Vagina (tissue), 2 donors: ENCODE data around the gene LAMB4. TPM values are rescaled to one million over a fixed set of nuclear protein-coding genes. Genes with fewer than 3 reads are reported as not detected.

Experiments used
- DNase-seq, 2 donors: peaks; one replicate each; pipeline ENCODE4 v3.0.0-alpha.2; 2017; ENCODE audit errors: extremely low spot score in 2 of 2
- H3K27ac ChIP-seq: fragments of 200-600 bp; sonication (generic); one replicate; pipeline ENCODE4 v1.5.1; 2019
- H3K27me3 ChIP-seq: fragments of 200-600 bp; sonication (generic); one replicate; pipeline ENCODE4 v1.5.1; 2019
- H3K36me3 ChIP-seq, 2 donors: fragments of 200-600 bp; sonication (generic); one replicate each; pipeline ENCODE4 v1.5.1; 2017 to 2019
- H3K4me1 ChIP-seq: fragments of 200-600 bp; sonication (generic); one replicate; pipeline ENCODE4 v1.5.1; 2019
- H3K4me3 ChIP-seq, 2 donors: fragments of 200-600 bp; sonication (generic); 1 replicate in 1 of 2; 2 replicates in 1 of 2; pipeline ENCODE4 v1.5.1; 2016 to 2019
- H3K9me3 ChIP-seq: fragments of 200-600 bp; sonication (generic); one replicate; pipeline ENCODE4 v1.5.1; 2019
- POLR2A ChIP-seq, 2 donors: fragments of 450-650 bp; IDR thresholded peaks; one replicate each; pipeline ENCODE4 v1.6.1; 2017; ENCODE audit warnings: antibody characterized with exemption in 2 of 2, mild to moderate bottlenecking in 2 of 2, moderate library complexity in 2 of 2
- POLR2AphosphoS5 ChIP-seq, 2 donors: sonication (generic); formaldehyde crosslinking; IDR thresholded peaks; one replicate each; pipeline ENCODE4 v1.9.0; 2017; ENCODE audit warnings: antibody characterized with exemption in 2 of 2, mild to moderate bottlenecking in 2 of 2, low read depth in 1 of 2; ENCODE audit not compliant: insufficient read depth in 1 of 2
- intact Hi-C: fragments of 100-400 bp; cut with DNase I; formaldehyde crosslinking; loops from one replicate; pipeline ENCODE4 v1.15.1; 2023
- total RNA-seq: library from RNA; depleted of rRNA; stranded (reverse); fragments of >200 nt; gene quantifications from one replicate; pipeline ENCODE4 v1.2.3, GENCODE V29; 2016
- TF ChIP-seq, protein P1 (sequence below), 3 experiments: fragments of 450-650 bp in 2 of 3; fragments of 200-600 bp in 1 of 3; sonication (generic) in 1 of 3; IDR thresholded peaks; one replicate each; pipeline ENCODE4 v1.5.1; 2017 to 2019; ENCODE audit warnings: antibody characterized with exemption in 3 of 3, mild to moderate bottlenecking in 2 of 3, moderate library complexity in 2 of 3

The LAMB4 gene
- total RNA-seq, 1 donor from 2014 or later, result 0.74 TPM

DNA sequence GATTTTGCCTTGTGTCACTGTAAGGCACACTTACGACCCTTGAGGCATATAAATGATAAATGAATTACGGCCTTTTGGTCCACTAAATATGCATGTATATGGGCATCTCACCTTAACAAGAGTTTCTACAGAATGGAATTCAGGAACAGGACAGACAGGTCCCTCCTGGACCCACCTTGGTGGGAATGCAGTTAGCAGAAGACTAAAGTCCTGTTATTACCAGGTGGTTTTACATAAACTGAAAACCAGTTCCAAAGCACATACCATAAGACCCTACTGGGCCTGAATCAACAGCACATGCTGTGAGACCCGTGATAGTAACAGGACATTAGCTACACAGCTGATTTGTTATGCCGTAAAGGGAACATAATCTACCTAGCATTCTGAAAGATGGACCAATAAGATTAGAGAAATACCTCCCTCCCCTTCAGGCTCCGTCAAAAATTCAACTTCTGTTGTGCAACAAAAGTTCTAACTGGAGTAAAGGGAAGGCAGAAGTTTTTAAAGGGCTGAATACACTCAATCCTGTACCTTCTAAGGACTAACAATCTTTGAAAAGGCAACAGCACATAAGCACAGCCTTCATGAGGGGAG is 151.2 kb downstream of the LAMB4 start:
- intact Hi-C loops, result no loop called here
- Histone ChIP-seq H3K27me3 (no peaks in the 10 kb centered on the region), H3K4me1 (peaks cover 15% of the 10 kb centered on the region), H3K4me3 (no peak overlapping the region), H3K36me3 (peaks cover 0 to 23% of the 10 kb centered on the region in 2 donors), H3K27ac (no peak overlapping the region), H3K9me3 (no peaks in the 10 kb centered on the region)
- TF ChIP-seq POLR2AphosphoS5 (IDR thresholded peaks at IDR 0.05; ENCODE audit: insufficient read depth in 1 of 2, low read depth in 1 of 2) (no peak), POLR2A (IDR thresholded peaks at IDR 0.05) (no peak)
- TF ChIP-seq, protein P1, sequence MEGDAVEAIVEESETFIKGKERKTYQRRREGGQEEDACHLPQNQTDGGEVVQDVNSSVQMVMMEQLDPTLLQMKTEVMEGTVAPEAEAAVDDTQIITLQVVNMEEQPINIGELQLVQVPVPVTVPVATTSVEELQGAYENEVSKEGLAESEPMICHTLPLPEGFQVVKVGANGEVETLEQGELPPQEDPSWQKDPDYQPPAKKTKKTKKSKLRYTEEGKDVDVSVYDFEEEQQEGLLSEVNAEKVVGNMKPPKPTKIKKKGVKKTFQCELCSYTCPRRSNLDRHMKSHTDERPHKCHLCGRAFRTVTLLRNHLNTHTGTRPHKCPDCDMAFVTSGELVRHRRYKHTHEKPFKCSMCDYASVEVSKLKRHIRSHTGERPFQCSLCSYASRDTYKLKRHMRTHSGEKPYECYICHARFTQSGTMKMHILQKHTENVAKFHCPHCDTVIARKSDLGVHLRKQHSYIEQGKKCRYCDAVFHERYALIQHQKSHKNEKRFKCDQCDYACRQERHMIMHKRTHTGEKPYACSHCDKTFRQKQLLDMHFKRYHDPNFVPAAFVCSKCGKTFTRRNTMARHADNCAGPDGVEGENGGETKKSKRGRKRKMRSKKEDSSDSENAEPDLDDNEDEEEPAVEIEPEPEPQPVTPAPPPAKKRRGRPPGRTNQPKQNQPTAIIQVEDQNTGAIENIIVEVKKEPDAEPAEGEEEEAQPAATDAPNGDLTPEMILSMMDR (IDR thresholded peaks at IDR 0.05), result no peak
- DNase-seq, result no peak

DNA sequence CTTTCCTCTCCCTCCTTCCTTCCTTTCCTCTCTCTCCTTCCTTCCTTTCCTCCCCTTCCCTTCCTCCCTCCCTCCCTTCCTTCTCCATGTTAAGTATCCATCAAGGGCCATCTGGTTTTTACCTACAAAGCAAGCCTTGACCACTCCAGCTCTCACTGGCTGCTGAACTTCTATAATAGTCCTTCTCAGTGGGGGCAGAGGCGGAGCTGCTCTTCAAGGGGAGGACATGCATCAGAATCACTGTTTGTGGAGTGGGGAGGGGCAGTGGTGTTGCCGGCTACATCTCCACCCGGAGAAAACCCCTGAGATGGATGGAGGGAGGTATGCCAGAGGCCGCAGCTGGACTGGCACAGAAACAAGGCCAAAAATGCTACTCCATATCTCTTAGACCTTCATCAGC is 153.1 kb downstream of the LAMB4 start:
- no peak for TF ChIP-seq POLR2A (IDR thresholded peaks at IDR 0.05)
- no peak for TF ChIP-seq POLR2AphosphoS5 (IDR thresholded peaks at IDR 0.05; ENCODE audit: insufficient read depth in 1 of 2, low read depth in 1 of 2)
- TF ChIP-seq, protein P1 (IDR thresholded peaks at IDR 0.05), result no peak
- DNase-seq, result no peak
- Histone ChIP-seq H3K9me3 (no peaks in the 10 kb centered on the region), H3K27me3 (no peaks in the 10 kb centered on the region), H3K4me3 (no peak overlapping the region), H3K36me3 (peaks cover 0 to 23% of the 10 kb centered on the region in 2 donors), H3K4me1 (peaks cover 16% of the 10 kb centered on the region), H3K27ac (no peak overlapping the region)
- intact Hi-C loops, result no loop called here

DNA sequence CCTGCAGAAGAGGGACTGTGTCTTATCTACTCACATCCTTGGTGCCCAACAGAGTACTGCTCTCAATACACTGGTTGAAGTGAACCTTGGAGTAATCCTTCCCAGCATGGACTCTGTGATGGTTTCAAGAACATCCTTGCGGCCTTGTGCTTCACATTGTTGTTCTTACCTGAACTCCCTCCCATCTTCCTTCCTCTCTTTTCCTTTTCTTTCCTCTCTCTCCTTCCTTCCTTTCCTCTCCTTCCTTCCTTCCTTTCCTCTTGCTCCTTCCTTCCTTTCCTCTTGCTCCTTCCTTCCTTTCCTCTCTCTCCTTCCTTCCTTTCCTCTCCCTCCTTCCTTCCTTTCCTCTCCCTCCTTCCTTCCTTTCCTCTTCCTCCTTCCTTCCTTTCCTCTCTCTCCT is 153.5 kb downstream of the LAMB4 start:
- Histone ChIP-seq H3K4me3 (no peak overlapping the region), H3K27me3 (no peaks in the 10 kb centered on the region), H3K9me3 (no peaks in the 10 kb centered on the region), H3K36me3 (peaks cover 0 to 23% of the 10 kb centered on the region in 2 donors), H3K27ac (no peak overlapping the region), H3K4me1 (peaks cover 20% of the 10 kb centered on the region)
- intact Hi-C loops, result no loop called here
- TF ChIP-seq, protein P1 (IDR thresholded peaks at IDR 0.05), result no peak
- no peak for TF ChIP-seq POLR2A (IDR thresholded peaks at IDR 0.05)
- no peak for TF ChIP-seq POLR2AphosphoS5 (IDR thresholded peaks at IDR 0.05; ENCODE audit: insufficient read depth in 1 of 2, low read depth in 1 of 2)
- no peak for DNase-seq

- no peaks in the 10 kb centered on the region for H3K9me3 ChIP-seq
- no peak for DNase-seq
- H3K36me3 ChIP-seq, result peaks cover 0 to 23% of the 10 kb centered on the region in 2 donors
- TF ChIP-seq, protein P1 (IDR thresholded peaks at IDR 0.05), result no peak
- no peak for TF ChIP-seq POLR2A (IDR thresholded peaks at IDR 0.05)
- TF ChIP-seq POLR2AphosphoS5 (IDR thresholded peaks at IDR 0.05; ENCODE audit: insufficient read depth in 1 of 2, low read depth in 1 of 2), result no peak
- peaks cover 31% of the 10 kb centered on the region for H3K4me1 ChIP-seq
- no peak overlapping the region for H3K27ac ChIP-seq
- no peaks in the 10 kb centered on the region for H3K27me3 ChIP-seq
- intact Hi-C loops, result no loop called here
- no peak overlapping the region for H3K4me3 ChIP-seq
Observed at GRCh38 chr7:107975394-107976013, 154.7 kb downstream of the LAMB4 start.

- DNase-seq, result no peak
- H3K4me1 ChIP-seq, result peaks cover 31% of the 10 kb centered on the region
- H3K27me3 ChIP-seq, result no peaks in the 10 kb centered on the region
- H3K27ac ChIP-seq, result peak overlapping the region; percentile 45
- TF ChIP-seq, protein P1 (IDR thresholded peaks at IDR 0.05), result no peak
- TF ChIP-seq POLR2A (IDR thresholded peaks at IDR 0.05), result no peak
- no peak for TF ChIP-seq POLR2AphosphoS5 (IDR thresholded peaks at IDR 0.05; ENCODE audit: insufficient read depth in 1 of 2, low read depth in 1 of 2)
- peaks cover 0 to 14% of the 10 kb centered on the region in 2 donors for H3K36me3 ChIP-seq
- H3K9me3 ChIP-seq, result no peaks in the 10 kb centered on the region
- H3K4me3 ChIP-seq, result no peak overlapping the region
- intact Hi-C loops, result no loop called here
Observed at GRCh38 chr7:107973861-107974260, 156.3 kb downstream of the LAMB4 start.
